Stimulated activated CD4-positive, alpha-beta T cell treated with anti-CD3 and anti-CD28 coated beads, TNF-alpha, amount 100 ng/mL, for 4 hours (primary cell): ENCODE results near the gene PLEKHN1.
"Not testable (repeated sequence)": the region's sequence is repeated elsewhere in the genome, so short reads cannot be mapped to it uniquely, and the experiment has no call there.

ENCODE experiments used
- DNase-seq, 3 experiments: peaks; one replicate each; pipeline ENCODE4 v3.0.0-alpha.2; 2020; ENCODE audit warnings: low read depth in 3 of 3

PLEKHN1 gene

DNA sequence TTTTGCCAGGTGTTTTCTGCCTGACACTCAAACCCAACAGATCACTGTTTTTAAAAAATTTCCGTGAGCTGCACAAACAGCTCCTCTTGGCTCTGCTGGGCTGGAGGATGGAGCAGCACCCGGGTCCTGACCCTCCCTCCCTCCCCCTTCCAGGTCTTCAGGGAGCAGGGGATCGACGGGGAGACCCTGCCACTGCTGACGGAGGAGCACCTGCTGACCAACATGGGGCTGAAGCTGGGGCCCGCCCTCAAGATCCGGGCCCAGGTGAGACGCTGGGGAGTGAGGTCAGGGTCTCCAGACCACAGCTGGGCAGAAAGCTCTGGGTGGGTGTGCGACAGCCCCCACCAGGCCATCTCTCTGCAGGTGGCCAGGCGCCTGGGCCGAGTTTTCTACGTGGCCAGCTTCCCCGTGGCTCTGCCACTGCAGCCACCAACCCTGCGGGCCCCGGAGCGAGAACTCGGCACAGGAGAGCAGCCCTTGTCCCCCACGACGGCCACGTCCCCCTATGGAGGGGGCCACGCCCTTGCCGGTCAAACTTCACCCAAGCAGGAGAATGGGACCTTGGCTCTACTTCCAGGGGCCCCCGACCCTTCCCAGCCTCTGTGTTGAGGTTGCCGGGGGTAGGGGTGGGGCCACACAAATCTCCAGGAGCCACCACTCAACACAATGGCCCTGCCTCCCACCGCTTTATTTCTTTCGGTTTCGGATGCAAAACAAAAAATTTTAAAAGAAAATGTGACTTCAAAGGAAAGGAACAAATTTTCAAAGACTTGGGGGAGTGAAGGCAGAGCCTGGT, 22.5 kb upstream of the PLEKHN1 start:
- no peak for DNase-seq

DNA sequence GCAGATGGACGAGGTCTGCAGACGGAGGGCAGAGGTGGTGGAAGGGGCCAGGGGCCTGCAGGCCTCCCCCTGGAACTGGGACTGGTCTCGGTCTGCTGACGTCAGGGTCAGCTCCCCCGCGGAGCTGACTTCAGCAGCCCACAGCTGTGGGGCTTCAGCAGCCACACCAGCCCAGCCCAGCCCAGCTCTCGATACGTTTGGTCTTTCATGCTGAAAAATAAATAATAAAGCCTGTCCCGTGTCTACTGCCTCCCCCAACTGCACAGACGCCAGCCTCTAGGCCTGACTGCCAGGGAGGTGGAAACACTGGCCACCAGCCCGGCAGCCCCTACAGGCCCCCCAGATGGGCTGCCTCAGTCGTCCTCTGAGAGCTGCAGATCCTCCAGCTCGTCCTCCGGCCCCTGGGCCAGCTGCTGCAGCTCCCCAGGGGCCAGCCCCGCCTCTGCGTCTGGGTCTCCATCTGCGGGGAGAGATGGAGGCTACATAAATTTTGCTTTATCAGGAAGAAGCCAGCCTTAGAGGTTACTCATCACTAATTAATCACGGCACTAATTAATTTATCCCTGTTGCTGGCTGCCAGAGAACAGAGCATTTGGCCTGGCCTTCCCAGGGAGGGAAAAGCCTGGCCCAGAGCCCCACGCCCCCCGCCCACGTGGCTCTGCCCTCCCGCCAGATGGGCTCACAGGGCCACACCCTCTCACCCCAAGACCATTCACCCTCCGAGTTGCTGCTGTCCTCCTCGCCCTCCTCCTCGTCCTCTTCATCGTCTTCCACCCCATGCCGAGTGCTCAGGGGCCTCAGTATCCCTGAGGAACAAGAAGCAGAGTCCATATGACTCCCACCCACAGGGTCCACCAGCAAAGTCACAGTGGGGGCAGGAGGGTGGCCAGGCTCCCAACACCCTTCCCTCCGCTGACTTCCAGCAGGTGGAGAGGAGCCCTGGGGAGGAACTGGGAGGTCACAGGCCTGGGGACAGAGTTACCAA, 21.6 kb upstream of the PLEKHN1 start:
- DNase-seq, result no peak

DNA sequence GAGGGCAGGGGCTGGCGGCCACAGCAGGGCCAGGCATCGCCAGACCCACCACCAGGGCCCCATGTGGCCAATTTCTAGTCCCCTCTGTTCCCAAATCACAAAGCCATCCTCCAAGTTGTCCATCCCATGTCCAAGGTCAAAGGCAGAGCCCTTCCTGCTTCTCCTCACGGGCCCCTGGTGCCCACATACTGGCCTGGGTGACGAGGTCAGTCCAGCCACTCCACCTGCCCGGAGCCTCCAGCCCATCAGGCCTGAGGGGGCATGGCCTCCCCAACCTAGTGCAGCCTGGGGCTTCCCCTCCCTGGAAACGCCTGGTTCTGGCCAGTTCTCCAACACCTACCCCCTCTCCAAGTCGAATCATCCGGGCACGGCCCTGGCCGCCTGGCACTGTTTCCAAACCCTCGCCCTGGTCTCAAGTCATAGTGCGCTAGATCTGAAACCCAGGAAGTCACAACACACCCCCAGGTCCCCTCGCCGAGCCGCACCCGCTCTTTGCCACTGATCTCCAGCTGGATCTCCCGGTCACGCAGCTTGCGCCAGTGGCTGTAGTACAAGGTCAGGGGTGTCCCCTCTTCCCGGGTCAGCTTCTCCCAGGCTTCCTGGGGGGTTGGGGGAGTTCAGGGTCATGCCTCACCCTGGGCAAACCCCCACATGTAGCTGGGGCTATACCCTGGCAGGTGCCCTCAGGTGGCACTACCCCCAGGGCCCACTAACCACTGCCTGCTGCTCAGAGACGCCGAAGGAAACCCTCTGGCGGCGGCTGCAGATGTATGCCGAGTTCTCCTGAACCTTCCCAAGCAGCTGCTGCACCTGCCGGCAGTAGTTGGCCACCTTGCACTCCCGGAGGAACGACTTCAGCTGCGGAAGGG, 20.4 kb upstream of the PLEKHN1 start:
- DNase-seq, result no peak

DNA sequence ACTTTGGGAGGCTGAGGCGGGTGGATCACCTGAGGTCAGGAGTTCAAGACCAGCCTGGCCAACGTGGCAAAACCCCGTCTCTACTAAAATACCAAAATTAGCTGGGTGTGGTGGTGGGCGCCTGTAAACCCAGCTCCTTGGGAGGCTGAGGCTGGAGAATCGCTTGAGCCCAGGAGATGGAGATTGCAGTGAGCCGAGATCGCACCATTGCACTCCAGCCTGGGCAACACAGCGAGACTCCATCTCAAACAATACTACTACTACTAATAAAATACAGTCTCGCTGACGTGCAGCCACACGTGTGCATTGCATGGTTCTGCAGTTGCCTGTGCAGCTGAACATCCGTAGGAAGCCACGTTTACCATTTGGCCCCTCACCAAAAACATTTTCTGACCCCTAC, 19.5 kb upstream of the PLEKHN1 start:
- not testable (repeated sequence) for DNase-seq

DNA sequence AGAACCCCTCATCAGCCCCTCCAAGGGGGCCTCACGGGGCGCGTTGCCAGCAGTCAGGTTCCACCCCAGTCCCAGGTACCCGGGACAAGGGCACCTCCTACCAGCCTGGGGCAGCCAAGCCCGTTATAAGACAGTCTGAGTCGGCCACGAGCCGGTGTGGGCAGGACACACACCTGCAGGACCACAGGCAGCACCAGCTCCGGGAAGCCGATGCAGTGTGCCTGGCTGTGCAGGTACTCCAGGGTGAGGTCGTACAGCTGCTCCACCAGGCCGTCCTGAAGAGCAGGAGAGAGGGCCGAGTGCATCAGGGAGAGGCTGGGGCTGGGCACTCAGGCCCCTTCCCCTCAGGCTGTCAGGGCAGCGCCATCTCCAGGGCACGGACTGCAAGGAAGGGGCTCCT, 18.3 kb upstream of the PLEKHN1 start:
- no peak for DNase-seq

DNA sequence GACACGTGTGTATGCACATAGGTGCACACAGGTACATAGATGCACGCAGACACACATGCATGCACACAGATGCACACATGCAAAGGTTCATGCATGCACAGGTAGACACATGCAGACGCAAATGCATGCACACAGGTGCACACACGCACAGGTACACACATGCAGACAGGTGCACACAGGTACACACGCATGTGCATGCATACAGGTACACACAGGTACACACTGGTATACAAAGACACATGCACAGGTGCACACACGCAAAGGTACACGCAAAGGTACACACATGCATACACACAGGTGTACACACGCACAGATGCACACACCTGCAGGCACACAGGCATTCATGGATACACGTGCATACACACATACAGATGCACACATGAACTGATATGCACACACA, 16.0 kb upstream of the PLEKHN1 start:
- no peak for DNase-seq

DNA sequence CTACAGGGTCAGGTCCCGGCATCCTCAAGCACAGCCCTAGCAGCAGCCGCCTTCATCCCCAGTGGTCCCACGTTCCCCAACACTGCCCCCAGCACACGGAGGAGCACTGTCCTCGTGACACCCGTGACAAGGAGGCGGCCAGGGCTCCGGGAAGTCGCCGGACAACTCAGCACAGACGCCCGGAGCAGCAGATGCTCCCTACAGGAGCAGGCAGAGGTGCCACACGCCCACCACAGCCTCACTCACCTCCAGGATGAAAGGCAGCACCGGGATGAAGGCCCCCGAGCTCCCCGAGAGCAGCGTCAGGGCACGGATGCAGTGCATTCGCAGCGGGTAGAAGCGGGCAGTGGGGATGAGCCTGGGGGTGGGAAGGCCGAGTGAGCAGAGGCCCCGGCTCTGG, 15.4 kb upstream of the PLEKHN1 start:
- no peak for DNase-seq

DNA sequence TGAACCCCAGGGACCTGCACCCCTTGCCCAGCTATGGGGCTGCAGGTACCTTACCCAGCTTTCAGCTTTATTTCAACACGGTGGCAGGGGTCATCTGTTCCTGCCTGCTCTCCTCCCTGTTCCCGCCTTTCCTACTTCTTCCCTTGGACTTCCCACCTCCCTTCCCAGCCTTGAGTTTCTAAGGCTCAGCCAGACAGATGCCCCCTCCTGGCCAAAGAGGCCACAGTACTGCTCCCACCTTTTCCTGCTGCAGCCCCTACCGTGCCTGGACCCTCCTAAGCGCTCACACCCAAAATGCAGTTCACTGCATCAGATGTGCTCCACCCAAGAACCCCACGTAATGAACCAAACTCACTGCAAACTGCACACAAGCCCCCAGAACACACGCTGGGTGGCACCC, 14.9 kb upstream of the PLEKHN1 start:
- no peak for DNase-seq

DNA sequence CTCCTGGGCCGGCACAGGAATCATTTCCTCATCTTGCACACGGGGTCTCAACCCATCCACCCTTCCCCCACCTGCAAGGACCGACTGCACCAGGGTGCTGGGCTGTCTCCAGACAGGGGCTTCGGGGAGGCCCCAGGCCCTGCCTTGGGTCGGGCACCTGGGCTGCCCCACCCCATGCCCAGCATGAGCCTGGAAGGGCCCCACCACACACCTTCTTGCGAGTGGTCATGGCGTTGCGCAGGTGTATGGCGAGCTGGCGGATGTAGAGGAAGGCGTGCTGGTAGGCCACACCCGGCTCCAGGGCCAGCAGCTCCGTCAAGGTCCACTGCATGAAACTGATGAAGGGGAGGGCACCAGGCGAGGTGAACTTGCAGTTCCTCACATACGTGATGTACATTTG, 14.1 kb upstream of the PLEKHN1 start:
- DNase-seq, result no peak

DNA sequence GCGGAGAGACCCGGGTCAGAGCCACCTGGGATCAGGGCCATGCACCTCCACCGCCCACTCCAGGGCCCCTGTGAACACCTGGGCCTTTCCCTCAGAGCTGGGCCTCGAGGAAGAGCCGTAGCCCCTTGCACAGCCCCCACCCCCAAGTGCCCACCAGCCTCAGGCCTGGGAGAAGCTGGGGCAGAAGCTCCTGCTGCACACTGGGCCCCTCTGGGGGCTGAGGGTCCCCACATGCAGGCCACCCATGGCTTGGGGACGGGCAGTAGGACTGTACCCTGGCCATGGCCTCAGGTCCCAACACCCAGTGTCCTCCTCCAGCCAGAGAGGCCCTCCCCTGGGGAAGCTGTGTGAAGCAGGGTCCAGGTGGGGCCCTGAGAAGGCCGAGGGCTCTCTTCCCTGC, 13.7 kb upstream of the PLEKHN1 start:
- no peak for DNase-seq

DNA sequence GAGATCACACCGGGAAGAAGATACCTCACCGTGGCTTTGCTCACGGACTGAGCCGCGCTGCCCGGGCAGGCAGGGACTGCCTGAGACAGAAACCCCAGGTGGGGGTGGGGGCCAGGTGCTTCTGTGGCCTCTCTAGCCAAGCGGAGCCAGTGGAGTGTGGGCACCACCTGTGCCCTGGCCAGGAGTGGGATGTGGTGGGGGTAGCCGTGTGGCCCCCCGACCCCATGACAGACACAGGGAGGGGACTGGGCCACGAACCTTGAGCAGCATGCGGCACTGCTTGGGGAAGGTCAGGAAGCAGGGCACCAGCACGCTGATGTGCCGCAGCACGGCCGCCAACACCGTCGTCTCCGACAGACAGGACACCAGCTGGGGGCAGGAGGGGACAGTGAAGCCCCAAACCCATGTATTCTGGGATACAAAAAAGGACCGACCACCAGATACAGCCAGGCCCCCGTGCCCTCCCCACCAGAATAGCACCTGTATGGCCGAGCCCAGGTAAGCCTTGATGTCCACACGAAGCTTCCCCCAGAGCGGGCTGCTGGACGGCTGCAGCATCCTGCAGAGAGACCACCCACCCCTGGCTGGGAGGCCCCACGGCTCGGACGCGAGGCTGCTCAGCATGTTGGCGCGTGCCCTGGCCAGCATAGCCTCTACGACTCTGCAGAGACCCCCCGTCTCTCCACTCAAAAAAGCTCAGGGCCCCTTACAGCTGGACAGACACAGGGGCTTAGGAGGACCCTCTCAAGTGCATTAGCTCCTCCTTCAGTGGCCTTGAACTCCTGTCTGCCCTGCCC, 12.6 kb upstream of the PLEKHN1 start:
- no peak for DNase-seq

DNA sequence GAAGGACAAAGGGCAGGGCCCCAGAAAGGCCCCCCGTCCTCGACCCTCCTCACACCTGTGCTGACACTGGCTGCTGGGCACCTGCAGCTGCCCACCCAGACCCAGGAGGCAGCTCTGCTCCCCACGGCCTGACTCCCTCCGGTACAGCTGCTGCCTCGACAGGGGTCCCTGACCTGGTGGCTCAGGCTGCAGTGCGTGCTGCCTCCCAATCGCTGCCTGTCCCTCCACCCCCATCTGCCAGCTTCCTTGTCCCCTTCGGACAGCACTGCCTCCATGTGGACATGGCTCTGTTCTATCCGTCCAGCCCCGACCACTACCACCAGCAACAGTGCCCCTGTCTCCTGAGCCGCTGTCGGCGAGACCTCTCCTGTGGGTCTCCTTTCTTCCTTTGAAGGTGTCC, 11.4 kb upstream of the PLEKHN1 start:
- no peak for DNase-seq

DNA sequence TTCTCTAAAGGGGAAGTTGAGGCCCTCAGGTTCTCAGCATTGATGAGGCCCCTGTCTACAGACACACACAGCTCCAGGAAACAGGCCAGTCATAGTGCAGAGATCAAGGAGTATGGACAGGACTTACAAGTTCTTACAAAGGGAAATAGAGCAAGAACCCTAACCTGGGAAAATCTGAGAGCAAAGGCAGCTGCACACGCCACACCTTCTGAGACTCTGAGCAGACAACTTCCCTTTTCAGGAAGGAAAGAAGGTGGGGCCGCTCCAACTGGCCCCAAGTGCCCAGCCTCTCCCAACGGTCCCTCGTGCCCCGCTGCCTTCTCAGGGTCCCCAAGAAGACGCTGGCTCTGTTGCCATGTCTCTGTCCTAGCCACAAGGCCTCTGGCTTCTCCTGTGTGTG, 10.8 kb upstream of the PLEKHN1 start:
- no peak for DNase-seq

DNA sequence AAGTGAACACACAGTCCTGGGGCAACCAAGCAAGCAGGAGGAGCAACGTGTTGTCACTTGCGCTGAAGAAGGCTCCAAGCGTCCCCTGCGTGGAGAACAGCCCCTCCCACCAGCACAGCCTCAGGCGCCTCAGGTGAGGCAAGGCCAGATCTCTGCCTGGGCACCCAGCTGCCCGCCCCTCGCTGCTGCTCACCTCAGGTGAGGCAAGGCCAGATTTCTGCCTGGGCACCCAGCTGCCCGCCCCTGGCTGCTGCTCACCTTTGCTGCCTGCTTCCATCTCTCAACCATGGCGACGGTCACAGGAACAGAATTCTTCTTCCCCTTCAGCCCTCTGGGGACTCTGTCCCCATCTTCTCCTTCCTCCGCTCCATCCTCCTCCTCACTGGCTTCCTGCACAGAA, 9.6 kb upstream of the PLEKHN1 start:
- no peak for DNase-seq

DNA sequence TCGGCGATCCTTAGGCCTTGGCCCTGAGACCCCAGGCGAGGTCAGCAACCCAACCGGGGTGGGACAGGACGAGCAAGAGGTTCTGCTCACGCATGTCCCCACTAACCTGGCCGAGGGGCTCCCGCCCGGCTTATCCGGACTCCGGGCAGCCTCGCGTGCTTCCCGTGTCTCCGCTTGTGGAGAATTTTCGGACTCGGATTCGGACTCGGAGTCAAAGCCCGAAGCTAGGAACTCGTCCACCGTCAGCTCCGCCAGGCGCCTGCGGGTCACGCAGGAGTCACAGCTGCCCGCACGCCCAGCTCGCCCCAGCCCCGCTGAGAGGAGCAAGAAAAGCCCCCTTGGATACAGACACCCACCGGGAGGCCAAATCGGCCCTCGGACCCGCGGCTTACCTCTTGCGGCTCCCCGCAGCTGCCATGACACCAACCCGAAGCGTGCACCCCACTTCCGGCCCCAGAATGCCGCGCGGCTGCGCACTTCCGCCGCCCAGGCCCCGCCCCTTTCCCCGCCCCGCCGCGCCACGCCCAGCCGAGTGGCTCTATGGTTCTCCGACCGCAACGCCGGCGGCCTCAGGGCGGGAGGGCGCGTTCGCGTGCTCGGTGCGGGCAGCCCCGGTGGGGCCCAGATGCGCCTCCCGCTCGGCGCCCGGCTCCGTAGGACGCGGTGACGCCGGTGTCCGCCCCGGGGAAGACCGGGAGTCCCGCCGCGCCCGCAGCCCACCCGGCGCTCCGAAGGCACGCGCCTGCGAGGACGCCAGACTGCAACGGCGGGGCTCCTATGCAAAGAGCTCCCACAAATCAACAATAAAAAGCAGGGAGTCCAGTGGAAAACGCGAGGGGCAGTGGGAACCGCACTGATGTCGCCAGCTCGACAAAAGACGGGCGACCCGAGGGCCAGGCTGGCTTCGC, 7.2 kb upstream of the PLEKHN1 start, which contains the start of gene NOC2L:
Gene NOC2L, minus strand, starts transcription at position 434 of the 908 bp plus-strand sequence. Its CDS starts 16 bp downstream, at position 418.
- DNase-seq, result peak; percentile 94 to 97 (median 94)

DNA sequence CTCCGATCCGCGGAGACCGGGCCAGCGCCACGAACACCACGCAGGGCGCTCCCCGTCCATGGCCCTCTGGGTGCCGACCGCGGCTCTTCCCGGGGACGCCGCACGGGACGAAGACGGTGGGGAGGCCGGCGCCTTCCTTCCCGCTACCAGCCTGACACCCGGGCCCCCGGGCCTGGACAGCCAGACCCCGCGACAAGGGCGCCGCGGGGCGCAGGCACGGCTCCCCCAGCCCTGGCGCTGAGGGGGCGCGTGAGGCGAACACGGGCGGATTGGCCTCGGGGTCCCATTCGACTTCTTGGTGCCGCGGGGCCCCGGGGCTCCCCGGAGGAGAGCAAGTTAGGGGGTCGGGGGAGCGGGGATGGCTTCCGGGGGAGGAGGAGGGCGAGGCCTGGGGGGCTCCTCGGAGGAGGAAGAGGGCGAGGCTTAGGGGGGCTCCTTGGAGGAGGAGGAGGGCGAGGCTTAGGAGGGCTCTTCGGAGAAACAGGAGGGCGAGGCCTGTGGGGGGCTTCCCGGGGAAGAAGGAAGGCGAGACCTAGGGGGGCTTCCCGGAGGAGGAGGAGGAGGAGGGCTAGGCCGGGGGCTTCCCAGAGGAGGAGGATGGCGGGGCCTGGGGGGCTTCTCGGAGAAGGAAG, 6.4 kb upstream of the PLEKHN1 start:
- DNase-seq, result no peak

DNA sequence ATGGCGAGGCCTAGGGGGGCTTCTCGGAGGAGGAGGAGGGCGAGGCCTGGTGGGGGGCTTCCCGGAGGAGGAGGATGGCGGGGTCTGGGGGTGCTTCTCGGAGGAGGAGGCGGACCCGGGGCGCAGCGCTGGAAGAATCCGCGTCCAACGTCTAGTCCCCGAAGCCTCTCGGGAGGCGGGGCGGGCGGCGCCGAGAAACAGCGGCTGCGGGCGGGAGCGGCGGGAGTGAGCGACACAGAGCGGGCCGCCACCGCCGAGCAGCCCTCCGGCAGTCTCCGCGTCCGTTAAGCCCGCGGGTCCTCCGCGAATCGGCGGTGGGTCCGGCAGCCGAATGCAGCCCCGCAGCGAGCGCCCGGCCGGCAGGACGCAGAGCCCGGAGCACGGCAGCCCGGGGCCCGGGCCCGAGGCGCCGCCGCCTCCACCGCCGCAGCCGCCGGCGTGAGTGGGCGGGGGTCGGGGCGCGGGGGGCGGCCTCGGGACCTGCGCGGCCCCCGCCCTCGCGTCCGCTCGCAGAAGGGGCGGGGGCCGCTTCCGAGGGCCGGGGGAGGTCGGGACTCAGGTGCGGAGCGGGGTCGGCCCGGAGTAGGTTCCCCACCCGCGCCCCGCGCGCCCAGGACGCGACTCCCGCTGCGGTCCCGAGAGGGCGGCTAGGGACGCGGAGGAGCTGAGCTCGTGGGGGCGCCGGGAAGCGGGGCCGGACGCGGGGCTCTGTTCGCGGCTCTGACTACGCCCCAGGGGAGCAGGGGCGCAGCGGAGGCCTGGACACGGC, 5.7 kb upstream of the PLEKHN1 start, which contains the start of gene KLHL17:
Gene KLHL17, plus strand, starts transcription at position 222 of the 769 bp plus-strand sequence. Its CDS starts 110 bp downstream, at position 332.
- DNase-seq, result peak; percentile 67 to 71 (median 68)

DNA sequence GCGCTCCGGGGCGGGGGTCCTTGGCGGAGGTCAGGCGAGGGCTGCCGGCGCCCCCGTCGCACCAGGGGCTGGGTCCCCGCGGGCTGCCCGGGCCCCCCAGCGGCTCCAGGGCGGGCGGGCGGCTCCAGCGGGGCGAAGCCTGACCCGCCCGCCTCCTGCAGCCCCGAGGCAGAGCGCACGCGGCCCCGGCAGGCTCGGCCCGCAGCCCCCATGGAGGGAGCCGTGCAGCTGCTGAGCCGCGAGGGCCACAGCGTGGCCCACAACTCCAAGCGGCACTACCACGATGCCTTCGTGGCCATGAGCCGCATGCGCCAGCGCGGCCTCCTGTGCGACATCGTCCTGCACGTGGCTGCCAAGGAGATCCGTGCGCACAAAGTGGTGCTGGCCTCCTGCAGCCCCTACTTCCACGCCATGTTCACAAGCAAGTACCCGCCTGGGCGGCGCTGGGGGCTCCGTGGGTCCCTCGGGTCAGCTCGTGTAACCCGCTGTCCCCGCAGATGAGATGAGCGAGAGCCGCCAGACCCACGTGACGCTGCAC, 5.1 kb upstream of the PLEKHN1 start:
- no peak for DNase-seq
